K562 (cell line): ENCODE results near the gene GLTPD2. TPM values are rescaled to one million over a fixed set of nuclear protein-coding genes. Genes with fewer than 3 reads are reported as not detected.
A peak's percentile ranks its signal among the peaks of the same experiment; 100 is the strongest.

ENCODE experiments used
- ATAC-seq: fragments of 200-7000 bp; cut with Tn5 transposase; 3 replicates; pipeline ENCODE4 v1.9.1; 2020; ENCODE audit warnings: moderate library complexity
- Bru-seq: library from RNA; stranded (reverse); fragments of 400-500 nt; gene quantifications from one replicate; lab custom pipeline; 2021; lab: Mats Ljungman, UMichigan
- BruChase-seq, 2 experiments: library from RNA; stranded (reverse); fragments of 400-500 nt; gene quantifications; one replicate each; lab custom pipeline; 2021; lab: Mats Ljungman, UMichigan
- BruUV-seq: library from RNA; stranded (reverse); fragments of 400-500 nt; replicated peaks from 2 replicates; lab custom pipeline; 2021; lab: Mats Ljungman, UMichigan
- CTCF ChIA-PET: fragments of 300-600 bp; formaldehyde crosslinking; extraction: SDS; loops from one replicate; lab custom pipeline; 2021; ENCODE audit warnings: low intra/inter-chr PET ratio; lab: Yijun Ruan, JAX
- POLR2A ChIA-PET: fragments of 300-600, 350-650 bp; sonication (Branson Sonifier 250); formaldehyde crosslinking; extraction: SDS; loops from one replicate; lab custom pipeline; 2021; ENCODE audit warnings: antibody characterized with exemption, inconsistent platforms; lab: Yijun Ruan, JAX
- DNase-seq, 4 experiments: peaks; one replicate each; pipeline versions ENCODE4 v3.0.0 to v3.0.0-alpha.2; 2011 to 2018; ENCODE audit warnings: low spot score in 3 of 4, mixed read lengths in 3 of 4; ENCODE audit errors: extremely low read depth in 1 of 4
- FAIRE-seq: peaks from 2 replicates; lab custom pipeline; 2011; peaks lifted over from hg19 to GRCh38; lab: Jason Lieb, UNC
- H2AFZ ChIP-seq: 2 replicates; pipeline ENCODE4 v1.6.0; 2011; ENCODE audit warnings: low read depth, low read length, control low read depth, inconsistent platforms
- H3K27ac ChIP-seq: fragments of 200-600 bp; 3 replicates; pipeline ENCODE4 v1.8.0; 2011; ENCODE audit warnings: low read depth, mild to moderate bottlenecking, control low read depth, inconsistent platforms, low read length, moderate library complexity, mixed read lengths; ENCODE audit errors: extremely low read depth
- H3K27me3 ChIP-seq, 2 experiments: fragments of 300-600 bp in 1 of 2; 2 replicates in 1 of 2; 3 replicates in 1 of 2; pipeline versions ENCODE4 v1.6.0 to v1.8.0; 2011; ENCODE audit warnings: inconsistent platforms in 2 of 2, low read length in 2 of 2, mild to moderate bottlenecking in 1 of 2, mixed read lengths in 1 of 2, moderate library complexity in 1 of 2; ENCODE audit not compliant: control insufficient read depth in 2 of 2, insufficient read depth in 2 of 2
- H3K36me3 ChIP-seq: fragments of 300-600 bp; 3 replicates; pipeline ENCODE4 v1.8.0; 2011; ENCODE audit warnings: mild to moderate bottlenecking, low read length, inconsistent platforms; ENCODE audit not compliant: control insufficient read depth, insufficient read depth
- H3K4me1 ChIP-seq, 2 experiments: fragments of 200-600 bp in 1 of 2; replicated peaks in 1 of 2; 2 replicates in 1 of 2; 3 replicates in 1 of 2; pipeline versions ENCODE4 v1.5.1 to v1.8.0; 2011; ENCODE audit warnings: inconsistent platforms in 2 of 2, low read length in 2 of 2, mild to moderate bottlenecking in 1 of 2, mixed read lengths in 1 of 2, moderate library complexity in 1 of 2; ENCODE audit not compliant: control insufficient read depth in 2 of 2, insufficient read depth in 2 of 2
- H3K4me2 ChIP-seq: 2 replicates; pipeline ENCODE4 v1.6.1; 2011; ENCODE audit warnings: low read length, control low read depth, inconsistent platforms, mixed read lengths; ENCODE audit not compliant: insufficient read depth
- H3K4me3 ChIP-seq: fragments of 200-600 bp; sonication (generic), shearing (Covaris generic); 2 replicates; pipeline ENCODE4 v1.5.1; 2016; ENCODE audit warnings: control low read depth, inconsistent platforms
- H3K79me2 ChIP-seq: fragments of 200-600 bp; 3 replicates; pipeline ENCODE4 v1.8.0; 2011; ENCODE audit warnings: low read length, inconsistent platforms; ENCODE audit not compliant: control insufficient read depth, insufficient read depth
- H3K9ac ChIP-seq, 2 experiments: 2 replicates each; pipeline versions ENCODE4 v1.6.0 to v1.6.1; 2011; ENCODE audit warnings: low read depth in 2 of 2, low read length in 2 of 2, control low read depth in 1 of 2, inconsistent platforms in 1 of 2, mild to moderate bottlenecking in 1 of 2, mixed read lengths in 1 of 2; ENCODE audit not compliant: insufficient read depth in 1 of 2
- H3K9me1 ChIP-seq: one replicate; pipeline ENCODE4 v1.6.0; 2011; ENCODE audit warnings: inconsistent platforms, mild to moderate bottlenecking, low read length, moderate library complexity; ENCODE audit not compliant: control insufficient read depth, insufficient read depth
- H3K9me3 ChIP-seq: replicated peaks from 2 replicates; pipeline ENCODE4 v1.5.1; 2011; ENCODE audit warnings: low read depth, low read length, inconsistent platforms; ENCODE audit not compliant: control insufficient read depth, insufficient read depth
- H4K20me1 ChIP-seq: replicated peaks from 2 replicates; pipeline ENCODE4 v1.6.1; 2011; ENCODE audit warnings: low read length, inconsistent platforms, mixed read lengths; ENCODE audit not compliant: control insufficient read depth, insufficient read depth
- CBX2 ChIP-seq: fragments of 200-600 bp; sonication (generic); IDR thresholded peaks from one replicate; pipeline ENCODE4 v1.6.1; 2012; ENCODE audit warnings: mild to moderate bottlenecking, low read length, inconsistent platforms; ENCODE audit not compliant: insufficient read depth, poor library complexity, severe bottlenecking
- RBM14 ChIP-seq: fragments of 200-400 bp; formaldehyde crosslinking; IDR thresholded peaks from 2 replicates; pipeline ENCODE4 v1.6.1; 2018; ENCODE audit warnings: low read depth, mild to moderate bottlenecking, low read length, moderate library complexity, borderline replicate concordance; ENCODE audit not compliant: insufficient read depth
- ZBTB7A ChIP-seq: IDR thresholded peaks from 2 replicates; pipeline ENCODE4 v1.6.1; 2011; ENCODE audit warnings: low read depth, mild to moderate bottlenecking, low read length, moderate library complexity, borderline replicate concordance; ENCODE audit not compliant: control insufficient read depth
- ZNF133 ChIP-seq: fragments of 250-450 bp; sonication (Bioruptor Pico); IDR thresholded peaks from 2 replicates; pipeline ENCODE4 v1.4.0; 2020; ENCODE audit warnings: mild to moderate bottlenecking
- WGBS: fragments of 100-300 bp; shearing (Covaris generic); methylation state at CpG from one replicate; pipeline ENCODE4 v1.1.6; 2016; ENCODE audit warnings: low coverage, mixed read lengths; ENCODE audit not compliant: insufficient coverage; ENCODE audit errors: missing lambda C conversion rate; 5-methylcytosine and 5-hydroxymethylcytosine counted together
- in situ Hi-C: fragments of 300-500 bp; cut with MboI; formaldehyde crosslinking; loops from 4 replicates; pipeline ENCODE4 v1.15.0; 2018; ENCODE audit warnings: inconsistent platforms, mixed read lengths
- intact Hi-C: fragments of 100-400 bp; cut with micrococcal nuclease; formaldehyde crosslinking; loops from 2 replicates; pipeline ENCODE4 v1.14.2; 2022
- long read RNA-seq, 3 experiments: library from polyadenylated mRNA in 2 of 3; library from RNA in 1 of 3; unstranded in 2 of 3; stranded (forward) in 1 of 3; transcript quantifications; one replicate each; pipeline ENCODE4 v2.0.0, GENCODE V29; 2019 to 2022
- polyA minus RNA-seq, 3 experiments: library from RNA; depleted of rRNA, polyadenylated mRNA; stranded (reverse); fragments of >200 nt; gene quantifications; 2 replicates each; pipeline ENCODE4 v1.2.3, GENCODE V29; 2011
- polyA plus RNA-seq, 8 experiments: library from polyadenylated mRNA; depleted of rRNA in 4 of 8; stranded (reverse) in 5 of 8; unstranded in 3 of 8; fragments of >200 nt; fragmentation: Nextera tagmentation in 2 of 8; fragmentation: Illumina TruSeq in 1 of 8; extraction: Ambion mirVana in 2 of 8; extraction: Trizol in 1 of 8; gene quantifications; 2 replicates each; pipeline versions ENCODE4 v1.2.1 to v1.2.3, GENCODE V29; 2011 to 2014; ENCODE audit warnings: inconsistent platforms in 1 of 8, missing spikeins in 1 of 8
- total RNA-seq, 7 experiments: library from RNA; depleted of rRNA in 6 of 7; stranded (reverse); fragments of >200 nt in 6 of 7; fragmentation: Illumina TruSeq in 2 of 7; extraction: Trizol in 2 of 7; gene quantifications; 2 replicates each; pipeline versions ENCODE4 v1.2.1 to v1.2.3, GENCODE V29; 2011 to 2021; ENCODE audit warnings: low replicate concordance in 1 of 7
- TF ChIP-seq, protein P1 (sequence below): sonication (generic); formaldehyde crosslinking; IDR thresholded peaks from 2 replicates; pipeline ENCODE4 v1.8.1; 2023; ENCODE audit warnings: mild to moderate bottlenecking, missing genetic modification reagents

Gene GLTPD2
- not detected in 2 replicates for total RNA-seq (2011; cell fraction: chromatin; rRNA removed; ENCODE audit: low replicate concordance)
- total RNA-seq (2011; cell fraction: nucleolus; rRNA removed), result not detected in 2 replicates
- total RNA-seq (2011; cell fraction: nucleoplasm; rRNA removed), result not detected in 2 replicates
- not detected in 2 replicates for total RNA-seq (2014; rRNA removed)
- total RNA-seq (2014; rRNA removed; fragmentation: Illumina TruSeq; extraction: Trizol), result not detected in 2 replicates
- total RNA-seq (2015; rRNA removed; fragmentation: Illumina TruSeq; extraction: Trizol), result not detected in 2 replicates
- total RNA-seq (2021), result not detected in 2 replicates
- not detected in 2 replicates for polyA plus RNA-seq (2011; rRNA removed)
- polyA plus RNA-seq (2011; cell fraction: cytosol; rRNA removed), result not detected in 2 replicates
- polyA plus RNA-seq (2011; cell fraction: nucleus; rRNA removed), result not detected in 2 replicates
- polyA plus RNA-seq (2012), result 0.12 and 0.22 TPM in 2 replicates
- polyA plus RNA-seq (2014; fragmentation: Illumina TruSeq; extraction: Trizol), result not detected in 2 replicates
- polyA plus RNA-seq (2014; fragmentation: Nextera tagmentation; extraction: Ambion mirVana), result not detected
- polyA plus RNA-seq (2014; rRNA removed), result not detected in 2 replicates
- polyA minus RNA-seq (2011; rRNA and poly(A)+ RNA removed), result not detected in 2 replicates
- polyA minus RNA-seq (2011; cell fraction: cytosol; rRNA and poly(A)+ RNA removed), result not detected in 2 replicates
- not detected in 2 replicates for polyA minus RNA-seq (2011; cell fraction: nucleus; rRNA and poly(A)+ RNA removed)
- Bru-seq, nascent RNA, result percentile 23 among the genes with signal in this experiment
- BruChase-seq, experiment 1, labeled RNA remaining after a 2-hour chase, result not detected
- not detected for BruChase-seq, experiment 2, labeled RNA remaining after a 6-hour chase
- long read RNA-seq, experiment 1, result 0 reads
- long read RNA-seq, experiment 2, result 0 reads
- long read RNA-seq, experiment 3, result 0 reads

DNA sequence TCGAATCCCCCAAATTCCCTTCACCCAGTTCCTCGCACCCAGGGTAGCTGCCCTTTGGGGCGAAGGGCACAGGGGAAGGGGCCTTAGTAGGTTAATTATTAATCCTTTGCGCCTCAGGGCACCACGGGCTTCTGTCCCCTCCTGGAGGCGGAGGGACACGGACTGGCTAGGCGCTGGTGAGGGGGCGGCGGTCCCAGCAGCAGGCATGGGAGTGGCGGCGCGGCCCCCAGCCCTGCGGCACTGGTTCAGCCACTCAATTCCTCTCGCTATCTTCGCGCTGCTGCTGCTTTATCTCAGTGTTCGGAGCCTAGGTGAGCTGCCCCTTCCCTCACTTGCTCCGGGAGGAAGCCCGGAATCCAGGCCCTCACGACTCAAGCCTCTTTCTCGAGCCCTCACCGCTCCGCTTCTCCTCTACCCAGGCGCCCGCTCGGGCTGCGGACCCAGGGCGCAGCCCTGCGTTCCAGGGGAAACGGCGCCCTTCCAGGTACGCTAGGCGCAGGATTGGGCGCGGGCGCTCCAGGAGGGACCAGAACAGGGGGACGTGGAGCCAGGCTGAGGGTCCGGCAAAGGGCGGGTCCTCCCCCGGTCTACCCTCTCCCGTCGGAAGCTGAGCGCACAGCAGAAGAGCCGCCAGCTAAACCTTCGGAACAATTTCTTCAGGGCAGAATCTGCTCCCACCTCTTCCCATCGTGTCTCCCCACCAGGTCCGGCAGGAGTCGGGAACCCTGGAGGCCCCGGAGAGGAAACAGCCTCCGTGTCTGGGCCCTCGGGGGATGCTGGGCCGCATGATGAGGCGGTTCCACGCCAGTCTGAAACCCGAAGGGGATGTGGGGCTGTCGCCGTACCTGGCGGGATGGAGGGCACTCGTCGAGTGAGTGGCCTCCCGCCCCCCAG is at the start of gene GLTPD2:
Gene GLTPD2 (plus strand): TSS at position 158 of the 894 bp plus-strand sequence. CDS start 48 bp downstream, at position 206.
- peak within 1 kb of the TSS; percentile 82; the same call in 2 of the 3 replicates for H3K27ac ChIP-seq
- no peak for FAIRE-seq

More for the DNA sequence above, at the start of gene GLTPD2:
- CTCF ChIA-PET, result interaction anchor here (0.6 to 2.9 kb wide), 3 partner anchors 57 to 378 kb away, joined by 3 to 13 read pairs (median 6); partner anchors contain the start of gene ARRB2
- H3K9ac ChIP-seq, result peak within 1 kb of the TSS; percentile 69 to 93
- ATAC-seq (no peak), DNase-seq (no peak)
- BruUV-seq, result TSS peak; percentile 81
- in situ Hi-C loops, result no loop called here
- peak within 1 kb of the TSS; percentile 94 for H2AFZ ChIP-seq
- no peaks in the 10 kb centered on the region for H3K36me3 ChIP-seq
- peaks cover 6% of the 10 kb centered on the region; the same call in 2 of the 3 replicates for H3K79me2 ChIP-seq
- H3K4me3 ChIP-seq, result peak within 1 kb of the TSS; percentile 60
- POLR2A ChIA-PET, result interaction anchor here (0.6 to 1.5 kb wide), 7 partner anchors 10 to 86 kb away, joined by 3 to 7 read pairs (median 4); partner anchors contain the start of gene ARRB2
- peaks cover 0 to 31% of the 10 kb centered on the region in 2 experiments; a peak in 2 of 5 replicates for H3K4me1 ChIP-seq
- 63% methylated on average over 14 of the region's 62 CpGs for WGBS
- TF ChIP-seq, protein P1, sequence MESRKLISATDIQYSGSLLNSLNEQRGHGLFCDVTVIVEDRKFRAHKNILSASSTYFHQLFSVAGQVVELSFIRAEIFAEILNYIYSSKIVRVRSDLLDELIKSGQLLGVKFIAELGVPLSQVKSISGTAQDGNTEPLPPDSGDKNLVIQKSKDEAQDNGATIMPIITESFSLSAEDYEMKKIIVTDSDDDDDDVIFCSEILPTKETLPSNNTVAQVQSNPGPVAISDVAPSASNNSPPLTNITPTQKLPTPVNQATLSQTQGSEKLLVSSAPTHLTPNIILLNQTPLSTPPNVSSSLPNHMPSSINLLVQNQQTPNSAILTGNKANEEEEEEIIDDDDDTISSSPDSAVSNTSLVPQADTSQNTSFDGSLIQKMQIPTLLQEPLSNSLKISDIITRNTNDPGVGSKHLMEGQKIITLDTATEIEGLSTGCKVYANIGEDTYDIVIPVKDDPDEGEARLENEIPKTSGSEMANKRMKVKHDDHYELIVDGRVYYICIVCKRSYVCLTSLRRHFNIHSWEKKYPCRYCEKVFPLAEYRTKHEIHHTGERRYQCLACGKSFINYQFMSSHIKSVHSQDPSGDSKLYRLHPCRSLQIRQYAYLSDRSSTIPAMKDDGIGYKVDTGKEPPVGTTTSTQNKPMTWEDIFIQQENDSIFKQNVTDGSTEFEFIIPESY (CRISPR knock-in tag), result peak; percentile 78
- TF ChIP-seq RBM14 (0 out of 2 replicates have a peak, but pooled peaks have one; percentile 6), CBX2 (no peak), ZBTB7A (0 out of 2 replicates have a peak, but pooled peaks have one; percentile 31), ZNF133 (no peak)
- H3K27me3 ChIP-seq, result peaks cover 3 to 11% of the 10 kb centered on the region in 2 experiments; a peak in 3 of 5 replicates
- H3K9me1 ChIP-seq, result no peaks in the 10 kb centered on the region
- no peaks in the 10 kb centered on the region for H4K20me1 ChIP-seq
- H3K4me2 ChIP-seq, result peak within 1 kb of the TSS; percentile 86
- H3K9me3 ChIP-seq, result no peaks in the 10 kb centered on the region
- intact Hi-C loops, result no loop called here
